Superior temporal gyrus (tissue), 1 donor: ENCODE results near the gene ATXN7L3B.

Experiments
- DNase-seq: peaks from one replicate; pipeline ENCODE4 v3.0.0-alpha.2; 2016; ENCODE audit errors: extremely low spot score

Gene ATXN7L3B

DNA sequence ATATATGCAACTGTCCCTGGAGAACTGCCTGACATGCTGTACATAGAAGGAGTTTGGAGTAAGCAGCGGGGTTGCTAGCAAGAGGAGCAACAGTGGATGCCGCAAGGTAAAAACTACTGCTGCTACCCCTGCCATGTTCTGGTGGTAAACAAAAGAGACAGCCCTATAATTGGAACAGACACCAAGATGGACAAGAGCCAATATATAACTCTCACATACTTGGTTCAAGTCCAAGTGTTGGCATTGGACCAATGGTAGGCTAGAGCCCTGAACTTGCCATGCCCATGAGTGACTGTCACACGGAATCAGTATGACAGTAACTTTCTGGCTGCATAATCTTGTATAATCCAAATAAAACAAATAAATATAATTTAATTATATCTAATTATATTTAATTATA, 13.7 kb downstream of the ATXN7L3B start:
- DNase-seq: no peak

GRCh38 chr12:74552201-74552600, 14.6 kb downstream of the ATXN7L3B start:
- DNase-seq: no peak

DNA sequence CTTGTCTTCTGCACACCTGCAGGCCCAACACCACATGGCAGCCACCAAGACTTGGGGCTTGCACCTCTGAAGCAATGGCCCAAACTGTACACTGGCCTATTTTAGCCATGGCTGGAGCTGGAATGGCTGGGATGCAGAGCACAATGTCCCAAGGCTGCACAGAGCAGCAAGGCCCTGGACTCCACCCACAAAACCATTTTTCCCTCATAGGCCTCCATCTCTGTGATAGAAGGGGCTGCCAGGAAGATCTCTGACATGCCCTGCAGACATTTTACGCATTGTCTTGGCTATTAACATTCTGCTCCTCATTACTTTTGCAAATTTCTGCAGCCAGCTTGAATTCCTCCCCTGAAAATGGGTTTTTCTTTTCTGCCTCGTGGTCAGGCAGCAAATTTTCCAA, 22.1 kb downstream of the ATXN7L3B start:
- DNase-seq: no peak

GRCh38 chr12:74563927-74564326, 26.3 kb downstream of the ATXN7L3B start:
- no peak for DNase-seq

DNA sequence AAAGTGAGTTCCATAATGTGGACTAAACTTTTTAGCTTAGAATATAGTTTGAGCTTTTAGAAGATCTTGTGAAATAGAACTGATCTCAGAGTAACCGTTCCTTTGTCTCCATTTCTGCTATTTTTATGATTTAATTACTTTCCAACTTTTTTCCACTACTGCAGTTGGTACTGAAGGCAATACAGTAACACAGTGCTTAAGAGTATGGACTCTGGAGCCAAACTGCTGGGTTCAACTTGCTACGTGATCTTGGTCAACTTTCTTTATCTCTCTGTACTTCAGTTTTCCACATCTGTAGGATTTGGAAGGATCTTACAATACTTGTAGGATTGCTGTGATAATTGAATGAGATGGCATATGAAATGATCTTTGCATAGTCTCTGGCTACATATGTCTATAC, 40.9 kb downstream of the ATXN7L3B start:
- DNase-seq: no peak

GRCh38 chr12:74579446-74579845, 41.8 kb downstream of the ATXN7L3B start:
- DNase-seq: no peak

DNA sequence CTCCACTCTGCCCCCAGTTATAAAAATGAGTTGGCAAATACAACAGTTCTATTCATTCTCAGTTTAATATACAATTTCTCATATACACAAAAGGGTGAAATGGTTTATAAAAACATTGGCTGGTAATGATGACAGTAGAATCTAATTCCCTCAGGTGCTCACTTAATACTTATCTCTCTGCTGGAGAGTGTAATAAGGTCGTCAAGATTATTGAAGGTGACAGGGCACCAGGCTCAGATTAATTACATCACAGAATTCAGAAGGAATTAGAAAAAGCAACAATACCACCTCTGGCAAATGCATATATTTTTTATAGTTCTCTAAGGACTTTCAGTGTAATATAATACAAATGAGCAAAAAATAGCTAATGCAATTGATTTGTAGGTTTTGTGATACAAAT, 42.3 kb downstream of the ATXN7L3B start:
- no peak for DNase-seq

- no peak for DNase-seq
These were observed 43.8 kb downstream of the ATXN7L3B start for GRCh38 chr12:74581439-74581838.

DNA sequence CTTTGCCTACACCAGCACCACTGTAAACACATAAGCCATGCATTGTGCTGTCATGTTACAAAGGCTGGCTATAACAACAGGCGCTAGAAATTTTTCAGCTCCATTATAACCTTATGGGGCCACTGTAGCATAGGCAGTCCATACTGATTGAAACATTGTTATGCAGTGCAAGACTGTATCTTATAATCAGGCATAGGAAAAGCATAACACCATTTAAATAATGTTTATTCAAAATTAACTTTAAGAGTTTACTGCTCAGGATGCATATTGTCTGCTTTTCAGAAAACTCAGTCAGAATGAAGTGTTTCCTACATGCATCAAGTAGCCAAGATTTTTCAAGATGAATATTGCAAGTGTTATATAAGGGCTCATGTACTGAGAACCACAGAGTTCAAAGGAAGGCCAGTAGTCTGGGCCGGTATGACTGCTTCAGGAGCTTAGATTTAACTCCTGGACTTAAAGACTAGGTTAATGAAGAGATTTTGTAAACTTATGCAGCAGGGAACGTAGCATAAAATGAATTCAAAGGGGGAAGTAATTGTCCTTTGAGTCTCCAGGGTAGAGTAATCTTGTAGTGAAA, 46.9 kb downstream of the ATXN7L3B start:
- no peak for DNase-seq

- no peak for DNase-seq
These were observed 48.6 kb downstream of the ATXN7L3B start for GRCh38 chr12:74586251-74586650.
